HL-60 (cell line): ENCODE measurements around the gene TBC1D24.
A peak's percentile ranks its signal among the peaks of the same experiment; 100 is the strongest.

Source experiments
- DNase-seq, 2 experiments: peaks; one replicate each; pipeline ENCODE4 v3.0.0-alpha.2; 2010 to 2020; ENCODE audit warnings: low read depth in 1 of 2, low spot score in 1 of 2
- H3K27ac ChIP-seq: fragments of 250-450 bp; sonication (Bioruptor Pico); replicated peaks from 2 replicates; pipeline ENCODE4 v1.5.1; 2020; ENCODE audit warnings: mild to moderate bottlenecking, moderate library complexity
- H3K27me3 ChIP-seq: fragments of 250-450 bp; sonication (Bioruptor Pico); 2 replicates; pipeline ENCODE4 v1.5.1; 2021; ENCODE audit warnings: mild to moderate bottlenecking, moderate library complexity; ENCODE audit not compliant: insufficient read depth, poor library complexity, severe bottlenecking
- H3K4me3 ChIP-seq: replicated peaks from 2 replicates; pipeline ENCODE4 v1.5.1; 2011; ENCODE audit warnings: mild to moderate bottlenecking, control low read depth, low read length; ENCODE audit not compliant: insufficient read depth
- GABPA ChIP-seq: IDR thresholded peaks from 2 replicates; pipeline ENCODE4 v1.6.1; 2012; ENCODE audit warnings: low read depth
- POLR2AphosphoS5 ChIP-seq: IDR thresholded peaks from 2 replicates; pipeline ENCODE4 v1.6.1; 2012; ENCODE audit warnings: low read depth
- REST ChIP-seq: IDR thresholded peaks from 2 replicates; pipeline ENCODE4 v1.6.1; 2012; ENCODE audit warnings: low read depth; ENCODE audit not compliant: insufficient replicate concordance
- SPI1 ChIP-seq: IDR thresholded peaks from 2 replicates; pipeline ENCODE4 v1.6.1; 2012; ENCODE audit warnings: low read depth, mild to moderate bottlenecking, borderline replicate concordance
- TF ChIP-seq, protein P1 (sequence below): IDR thresholded peaks from one replicate; pipeline ENCODE4 v1.5.1; 2011; ENCODE audit warnings: low read length, control low read depth, inconsistent platforms; ENCODE audit not compliant: insufficient read depth

TBC1D24 gene

DNA sequence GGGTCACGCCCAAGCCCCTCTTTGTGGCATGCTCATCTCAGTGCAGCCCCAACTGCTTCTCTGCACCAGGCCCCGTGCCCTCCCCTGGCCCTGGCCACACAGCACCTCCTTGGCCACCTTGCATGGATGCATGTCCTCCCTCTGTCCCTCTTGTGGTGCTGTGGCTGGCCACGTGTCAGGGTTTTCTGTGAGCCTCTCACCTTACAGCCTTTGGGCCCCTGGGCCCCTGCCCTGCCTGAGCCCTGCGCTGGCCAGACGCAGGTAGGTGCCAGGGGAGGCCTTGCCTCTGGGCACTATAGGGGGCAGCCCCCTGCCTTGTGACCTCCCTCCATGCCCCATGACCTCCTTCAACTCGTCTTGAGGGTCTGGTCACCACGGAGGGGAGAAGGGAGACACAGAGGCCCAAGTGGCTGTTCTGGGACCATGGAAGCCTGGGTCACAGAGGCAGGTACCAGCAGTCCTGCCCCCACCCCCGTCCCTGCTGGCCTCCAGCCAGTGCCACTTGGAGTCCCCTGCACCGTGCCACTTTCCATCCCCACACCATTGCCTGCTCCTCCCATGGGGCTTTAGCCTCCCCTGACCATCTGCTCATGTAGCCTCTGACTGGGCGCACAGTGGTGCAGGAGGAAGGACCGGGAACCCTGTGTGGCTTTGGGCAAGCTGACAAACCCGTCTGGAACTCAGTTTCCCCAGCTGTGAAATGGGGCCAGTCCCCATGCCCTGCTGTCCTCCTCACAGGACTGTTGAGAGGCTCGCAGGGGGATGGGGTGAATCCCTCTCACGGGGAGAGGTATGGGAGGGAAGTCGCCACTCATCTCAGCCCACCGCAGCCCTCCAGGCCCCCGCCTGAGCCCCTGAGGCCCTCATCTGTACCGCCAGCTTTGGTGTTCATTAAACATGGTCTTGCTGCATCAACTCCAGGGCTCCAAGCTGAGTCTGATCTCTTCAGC, 27.3 kb downstream of the TBC1D24 start:
- Histone ChIP-seq H3K4me3 (no peak overlapping the region), H3K27me3 (no peaks in the 10 kb centered on the region), H3K27ac (no peak overlapping the region)
- no peak for DNase-seq
- TF ChIP-seq REST (no peak), GABPA (no peak), SPI1 (no peak), POLR2AphosphoS5 (no peak)
- TF ChIP-seq, protein P1, sequence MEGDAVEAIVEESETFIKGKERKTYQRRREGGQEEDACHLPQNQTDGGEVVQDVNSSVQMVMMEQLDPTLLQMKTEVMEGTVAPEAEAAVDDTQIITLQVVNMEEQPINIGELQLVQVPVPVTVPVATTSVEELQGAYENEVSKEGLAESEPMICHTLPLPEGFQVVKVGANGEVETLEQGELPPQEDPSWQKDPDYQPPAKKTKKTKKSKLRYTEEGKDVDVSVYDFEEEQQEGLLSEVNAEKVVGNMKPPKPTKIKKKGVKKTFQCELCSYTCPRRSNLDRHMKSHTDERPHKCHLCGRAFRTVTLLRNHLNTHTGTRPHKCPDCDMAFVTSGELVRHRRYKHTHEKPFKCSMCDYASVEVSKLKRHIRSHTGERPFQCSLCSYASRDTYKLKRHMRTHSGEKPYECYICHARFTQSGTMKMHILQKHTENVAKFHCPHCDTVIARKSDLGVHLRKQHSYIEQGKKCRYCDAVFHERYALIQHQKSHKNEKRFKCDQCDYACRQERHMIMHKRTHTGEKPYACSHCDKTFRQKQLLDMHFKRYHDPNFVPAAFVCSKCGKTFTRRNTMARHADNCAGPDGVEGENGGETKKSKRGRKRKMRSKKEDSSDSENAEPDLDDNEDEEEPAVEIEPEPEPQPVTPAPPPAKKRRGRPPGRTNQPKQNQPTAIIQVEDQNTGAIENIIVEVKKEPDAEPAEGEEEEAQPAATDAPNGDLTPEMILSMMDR = no peak

DNA sequence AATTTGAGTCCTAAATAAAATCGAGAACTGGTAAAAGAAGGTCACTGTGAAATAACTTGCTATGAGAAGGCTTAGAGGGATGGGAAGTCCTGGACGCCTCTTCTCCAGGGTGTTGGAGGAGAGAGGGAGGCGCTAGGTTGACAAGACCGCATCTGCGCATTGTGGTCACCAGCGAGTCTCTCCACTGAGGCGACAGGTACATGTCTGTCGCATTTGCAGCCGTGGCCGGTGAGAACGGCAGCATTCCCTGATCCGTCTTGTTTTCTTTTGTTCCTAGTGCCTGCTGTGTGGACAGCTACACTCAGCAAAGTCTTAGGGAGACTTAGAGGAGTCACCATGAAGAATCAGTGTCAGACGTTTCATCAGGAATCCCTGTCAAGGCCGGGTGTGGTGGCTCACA, 30.8 kb downstream of the TBC1D24 start:
- no peak overlapping the region for H3K27ac ChIP-seq
- H3K4me3 ChIP-seq = no peak overlapping the region
- H3K27me3 ChIP-seq = no peaks in the 10 kb centered on the region
- no peak for DNase-seq
- TF ChIP-seq, protein P1 = no peak

DNA sequence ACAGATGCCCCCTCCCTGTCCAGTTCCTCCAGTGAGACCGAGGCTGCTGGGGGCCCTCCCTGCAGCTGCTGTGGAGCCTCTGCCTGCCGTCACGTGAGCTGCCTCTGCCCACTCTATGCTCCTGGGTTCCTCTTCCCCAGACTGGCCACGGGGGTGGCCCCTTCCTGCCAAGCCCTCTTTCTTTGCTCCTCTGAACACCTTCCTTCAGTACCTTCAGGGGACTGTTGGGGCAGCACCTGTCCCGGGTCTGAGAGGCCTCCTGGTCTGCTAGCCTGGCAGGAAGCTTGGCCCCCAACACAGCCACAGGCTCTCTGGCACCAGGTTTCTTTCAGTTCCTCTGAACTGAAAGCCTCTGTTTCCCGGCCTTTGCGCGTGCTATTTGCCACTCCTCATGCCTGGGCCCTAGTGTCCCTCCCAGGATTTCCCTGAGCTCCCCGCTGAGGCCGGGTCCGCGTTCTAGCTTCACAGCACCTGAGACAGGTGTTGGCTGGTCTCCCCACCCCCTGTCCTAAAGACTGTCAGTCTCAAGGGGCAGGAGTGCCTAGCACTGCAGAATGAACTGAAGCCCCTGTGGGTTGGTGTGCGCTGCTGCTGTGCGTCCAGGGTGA, 32.2 kb downstream of the TBC1D24 start:
- Histone ChIP-seq H3K27ac (peak overlapping the region; percentile 78), H3K27me3 (no peaks in the 10 kb centered on the region), H3K4me3 (no peak overlapping the region)
- peak; percentile 79 to 87 for DNase-seq
- TF ChIP-seq SPI1 (peak; percentile 64; the same call in 1 of the 2 replicates), REST (no peak)

- no peak overlapping the region for H3K4me3 ChIP-seq
- no peak for TF ChIP-seq POLR2AphosphoS5
- TF ChIP-seq, protein P1 = no peak
- no peak for TF ChIP-seq REST
- no peak for TF ChIP-seq SPI1
- no peak for TF ChIP-seq GABPA
- peak; percentile 79 to 80 for DNase-seq
- H3K27ac ChIP-seq = peak overlapping the region; percentile 78
- H3K27me3 ChIP-seq = no peaks in the 10 kb centered on the region
Measured at GRCh38 chr16:2507665-2508064, 32.7 kb downstream of the TBC1D24 start.
